Left renal cortex interstitium (tissue), 4 donors: Measurements from ENCODE around the gene BCKDHB. TPM values are rescaled to one million over a fixed set of nuclear protein-coding genes. Genes with fewer than 3 reads are reported as not detected.

Experiments
- DNase-seq, 4 donors: peaks; one replicate each; pipeline ENCODE4 v3.0.0-alpha.2; 2013; ENCODE audit warnings: low read depth in 4 of 4, low spot score in 2 of 4, missing footprints in 1 of 4
- polyA plus RNA-seq, 4 donors: library from polyadenylated mRNA; unstranded; fragments of 120-200 nt; gene quantifications; one replicate each; pipeline ENCODE4 v1.2.1, GENCODE V29; 2013; ENCODE audit not compliant: insufficient read length in 4 of 4

Gene BCKDHB
- polyA plus RNA-seq, 4 donors: 29.3 to 36.4 (median 32.6) TPM

DNA sequence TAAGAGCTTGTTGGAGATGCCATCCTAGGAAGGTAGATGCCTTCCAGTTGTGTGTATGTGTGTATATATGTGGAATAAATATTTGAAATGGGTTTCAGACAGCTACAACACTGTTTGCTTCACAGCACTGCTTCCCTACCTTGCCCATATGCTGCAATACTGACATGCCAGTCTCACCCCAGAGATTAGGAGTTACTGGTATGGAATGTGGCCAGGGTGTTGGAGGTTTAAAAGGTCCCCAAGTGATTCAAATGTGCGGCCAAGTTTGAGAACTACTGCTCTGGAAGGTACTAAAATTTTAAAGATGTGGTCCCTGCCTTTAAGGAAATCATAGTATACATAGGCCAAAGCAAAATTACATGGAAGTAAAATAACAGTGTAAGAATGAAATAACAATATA, 39.5 kb downstream of the BCKDHB start:
- DNase-seq: no peak

GRCh38 chr6:80148220-80148619, 41.7 kb downstream of the BCKDHB start:
- no peak for DNase-seq

GRCh38 chr6:80151635-80152034, 45.2 kb downstream of the BCKDHB start:
- DNase-seq: no peak

- DNase-seq: no peak
Observed at GRCh38 chr6:80154160-80154559, 47.7 kb downstream of the BCKDHB start.

- DNase-seq: no peak
Observed at GRCh38 chr6:80156221-80156620, 49.8 kb downstream of the BCKDHB start.

DNA sequence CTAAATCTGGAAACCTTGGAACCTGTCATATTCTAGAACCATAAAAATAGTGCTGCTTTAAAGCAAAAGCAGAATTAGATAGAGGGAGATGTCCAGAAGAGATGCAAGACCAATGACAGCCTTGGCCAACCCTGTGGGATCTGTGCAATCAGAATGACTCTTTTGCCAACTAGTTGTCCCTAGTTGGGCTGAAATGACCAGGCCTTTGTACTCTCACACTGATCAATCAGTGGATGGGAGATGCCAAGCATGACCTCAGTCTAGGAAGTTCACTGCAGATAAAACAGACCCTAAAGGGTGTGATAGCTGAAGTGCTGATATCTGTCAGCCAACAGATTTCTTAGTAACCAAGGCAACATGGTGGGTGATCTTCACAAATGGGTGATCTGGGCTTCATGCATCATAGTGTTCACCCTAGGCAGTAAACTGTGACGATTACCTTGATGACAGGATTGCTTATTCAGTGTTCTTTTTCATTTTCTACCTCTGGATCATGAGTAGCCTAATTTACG, 52.1 kb downstream of the BCKDHB start:
- DNase-seq: no peak

DNA sequence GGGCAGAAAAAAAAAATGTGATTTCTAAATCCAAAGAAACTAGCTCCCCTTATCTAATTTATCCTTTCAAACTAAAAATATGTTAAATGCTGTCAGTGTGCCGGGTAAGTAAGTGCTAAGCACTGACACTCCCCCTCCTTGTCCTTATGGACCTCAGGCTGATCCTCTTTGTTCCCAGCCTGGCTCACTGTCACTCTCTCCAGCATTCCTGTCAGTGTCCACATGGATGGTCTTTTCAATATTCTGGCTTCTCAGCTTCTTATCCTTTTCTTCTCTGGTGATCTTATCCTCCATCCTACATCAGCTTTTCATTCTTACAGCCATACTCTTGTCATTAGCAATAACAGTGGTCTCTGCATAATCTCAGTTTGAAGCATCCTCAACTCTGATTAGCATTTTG, 55.0 kb downstream of the BCKDHB start:
- DNase-seq: no peak

DNA sequence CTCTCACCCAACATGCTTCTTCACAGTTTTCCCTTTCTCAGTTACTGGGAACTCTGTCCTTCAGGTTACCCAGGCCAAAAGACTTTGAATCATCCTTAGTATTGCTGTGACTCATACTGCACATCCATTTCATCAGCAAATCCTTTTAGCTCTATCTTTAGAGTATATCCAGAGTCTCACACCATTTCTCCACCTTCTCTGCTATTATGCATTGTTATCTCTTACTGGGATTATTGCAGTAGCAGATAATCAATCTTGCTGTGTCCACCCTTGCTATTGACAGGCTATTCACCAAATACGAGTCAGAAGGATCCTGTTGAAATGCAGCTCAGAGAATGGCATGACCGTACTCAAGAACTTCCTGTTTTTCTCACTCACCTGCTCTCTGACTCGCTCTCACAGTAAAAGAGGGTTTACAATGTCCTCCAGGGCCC, 57.3 kb downstream of the BCKDHB start:
- DNase-seq: no peak

DNA sequence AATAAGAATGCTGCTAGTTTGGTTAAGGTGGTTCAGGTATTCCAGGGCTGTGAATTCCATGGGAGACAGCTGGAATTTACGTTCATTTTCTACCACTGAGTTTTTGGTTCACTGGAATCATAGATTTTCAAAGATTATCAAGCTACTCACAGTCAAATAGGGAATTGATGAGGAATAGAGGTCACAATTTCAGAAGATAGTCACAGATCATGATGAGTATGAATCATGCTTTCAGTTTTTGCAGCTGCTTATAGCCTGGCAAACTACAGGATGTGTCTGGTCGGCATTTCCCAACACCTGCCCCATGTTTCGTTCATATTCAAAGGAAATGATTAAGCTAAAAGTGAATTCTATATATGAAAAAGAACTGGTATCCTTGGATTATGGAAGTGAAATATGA, 58.7 kb downstream of the BCKDHB start:
- no peak for DNase-seq

DNA sequence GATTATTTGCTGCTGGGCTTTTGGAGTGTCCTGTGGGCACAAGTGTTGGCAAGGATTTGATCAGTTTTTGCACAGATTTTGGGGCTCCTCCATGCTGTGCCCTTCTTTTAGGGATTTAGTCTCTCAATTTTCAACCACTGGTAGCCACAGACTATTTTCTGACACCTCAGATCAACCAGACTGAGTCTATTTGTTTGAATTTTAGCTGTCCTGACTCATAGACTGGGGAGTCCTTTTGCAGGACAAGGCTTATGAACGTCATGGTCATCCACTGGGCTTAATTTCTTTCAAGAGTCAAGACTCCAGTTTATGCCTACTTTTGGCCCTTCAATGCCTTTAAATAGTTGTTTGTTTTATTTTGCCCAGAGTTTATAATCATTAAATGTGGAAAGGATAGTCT, 59.3 kb downstream of the BCKDHB start:
- no peak for DNase-seq

GRCh38 chr6:80170433-80170832, 64.0 kb downstream of the BCKDHB start:
- DNase-seq: no peak

GRCh38 chr6:80173411-80173810, 66.9 kb downstream of the BCKDHB start:
- no peak for DNase-seq

DNA sequence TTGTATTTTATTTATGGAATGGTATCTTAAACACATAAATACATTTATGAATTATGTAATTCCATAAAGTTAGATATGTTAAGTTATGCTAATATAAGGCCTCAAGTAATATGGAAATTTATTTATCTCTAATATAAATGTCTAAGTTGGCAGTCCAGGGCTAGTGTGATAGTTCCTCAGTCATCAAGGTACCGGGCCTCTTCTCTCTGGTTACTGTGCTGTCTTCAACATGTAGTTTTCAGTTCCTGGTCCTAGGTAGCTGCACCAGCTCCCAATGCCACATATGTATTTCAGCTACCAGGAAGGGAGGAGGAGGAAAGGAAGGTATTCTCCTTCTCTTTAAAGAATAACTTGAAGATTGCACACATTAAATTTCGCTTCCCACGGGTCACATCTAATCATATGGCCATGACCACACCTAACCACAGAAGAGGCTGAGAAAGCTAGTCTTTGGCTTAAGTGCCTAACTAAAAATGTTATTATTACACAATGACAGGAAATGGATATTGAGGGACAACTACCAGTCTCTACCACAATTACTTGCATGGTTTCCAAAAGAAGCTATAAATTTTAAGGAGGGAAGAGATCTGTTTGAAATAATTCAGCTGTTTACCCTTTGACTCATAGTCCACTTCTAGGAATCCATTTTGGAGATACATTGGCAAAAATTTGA, 68.6 kb downstream of the BCKDHB start:
- DNase-seq: no peak

DNA sequence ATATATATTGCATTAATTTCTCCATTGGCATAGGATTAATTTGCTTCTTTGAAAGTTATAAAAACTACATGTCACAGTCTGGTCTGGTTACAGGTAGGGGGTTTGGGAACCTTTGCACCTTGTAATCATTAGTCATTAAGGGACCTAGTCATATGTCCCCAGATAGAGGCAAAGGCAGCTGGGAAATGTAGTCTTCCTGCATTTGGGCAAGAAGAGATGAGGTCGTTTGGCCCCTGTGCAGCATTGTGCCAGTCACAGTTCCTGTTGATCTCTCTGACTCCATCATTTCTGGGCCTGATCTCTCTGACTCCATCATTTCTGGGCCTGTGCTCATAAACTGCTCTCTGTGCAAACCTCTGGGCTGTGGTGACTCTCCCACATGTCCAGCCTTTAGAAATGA, 73.2 kb downstream of the BCKDHB start:
- no peak for DNase-seq

- no peak for DNase-seq
Observed at GRCh38 chr6:80181352-80182081, 75.0 kb downstream of the BCKDHB start.

GRCh38 chr6:80182308-80182707, 75.8 kb downstream of the BCKDHB start:
- no peak for DNase-seq

DNA sequence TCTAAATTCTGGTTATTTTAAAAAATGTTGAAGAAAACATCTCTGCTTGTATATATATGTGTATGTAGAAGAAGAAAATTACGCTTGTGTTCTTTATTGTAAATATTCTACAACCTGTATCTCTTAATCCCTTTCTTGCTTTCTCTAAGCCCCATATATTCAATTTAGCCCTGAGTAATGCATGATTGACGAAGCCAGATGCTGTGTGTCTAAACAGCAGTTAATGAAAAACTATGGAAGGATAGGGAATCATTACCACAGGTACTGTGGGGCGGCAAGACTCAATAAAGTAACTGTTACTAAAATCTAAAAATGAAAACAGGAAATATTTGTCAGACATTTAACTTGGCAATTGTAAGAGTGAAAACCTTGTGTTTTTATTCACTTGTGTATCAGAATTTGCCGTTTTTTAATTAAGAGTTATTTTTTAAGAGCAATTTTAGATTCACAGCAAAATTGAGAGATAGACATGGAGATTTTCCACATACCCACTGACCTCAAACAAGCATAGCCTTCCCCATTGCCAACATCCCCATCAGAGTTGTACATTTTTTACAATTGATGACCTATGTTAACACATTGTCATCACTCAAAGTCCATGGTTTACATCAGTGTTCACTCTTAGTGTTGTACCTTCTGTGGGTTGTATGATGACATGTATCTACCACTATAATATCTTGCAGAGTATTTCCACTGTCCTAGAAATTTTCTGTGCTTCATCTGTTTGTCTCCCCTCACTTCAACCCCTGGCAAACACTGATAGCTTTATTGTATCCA, 76.7 kb downstream of the BCKDHB start:
- DNase-seq: no peak

- no peak for DNase-seq
Observed at GRCh38 chr6:80185492-80185891, 79.0 kb downstream of the BCKDHB start.

- DNase-seq: no peak
Observed at GRCh38 chr6:80186082-80186481, 79.6 kb downstream of the BCKDHB start.

DNA sequence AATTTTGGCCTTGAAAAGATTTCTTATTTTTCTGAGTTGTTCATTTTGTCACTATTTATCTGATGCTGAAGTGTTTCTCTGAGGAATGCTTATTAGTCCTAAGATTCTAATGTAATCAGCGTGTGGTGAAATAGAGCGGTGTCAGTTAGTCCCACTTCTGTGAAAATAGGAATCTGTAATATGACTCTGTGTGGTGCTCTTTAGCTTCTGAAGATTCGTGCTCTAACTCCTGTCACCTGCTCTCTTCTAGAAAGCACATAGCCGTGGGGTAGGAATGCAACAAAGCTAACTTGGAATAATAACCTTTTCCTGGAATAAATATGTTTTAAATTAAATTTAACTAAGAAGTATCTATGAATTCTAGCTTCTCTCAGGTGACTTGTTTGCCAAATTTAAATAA, 90.4 kb downstream of the BCKDHB start:
- no peak for DNase-seq

- no peak for DNase-seq
Observed at GRCh38 chr6:80197474-80197873, 91.0 kb downstream of the BCKDHB start.
